Measurements from ENCODE around the gene UBALD1.

- TF ChIP-seq CTCF (conservative IDR thresholded peaks at IDR 0.05 in 1 of 2, IDR thresholded peaks at IDR 0.05 in 1 of 2; ENCODE audit: extremely low read depth in 1 of 2, insufficient read depth in 1 of 2, low read depth in 1 of 2, low read length in 2 of 2) (no peak), EZH2 (IDR thresholded peaks at IDR 0.05; ENCODE audit: borderline replicate concordance, low read length) (no peak)
Observed at GRCh38 chr16:4583906-4584305, 30.8 kb downstream of the UBALD1 start.

Data from mammary epithelial cell (primary cell).